GM19324 (cell line): ENCODE data around the gene FBXO34.
A peak's percentile ranks its signal among the peaks of the same experiment; 100 is the strongest.

Experiments used
- ATAC-seq: cut with Tn5 transposase; IDR thresholded peaks from one replicate; pipeline ENCODE4 v1.9.1; 2021; ENCODE audit warnings: mild to moderate bottlenecking, moderate library complexity; ENCODE audit not compliant: unreplicated experiment, low FRiP score

FBXO34 gene

DNA sequence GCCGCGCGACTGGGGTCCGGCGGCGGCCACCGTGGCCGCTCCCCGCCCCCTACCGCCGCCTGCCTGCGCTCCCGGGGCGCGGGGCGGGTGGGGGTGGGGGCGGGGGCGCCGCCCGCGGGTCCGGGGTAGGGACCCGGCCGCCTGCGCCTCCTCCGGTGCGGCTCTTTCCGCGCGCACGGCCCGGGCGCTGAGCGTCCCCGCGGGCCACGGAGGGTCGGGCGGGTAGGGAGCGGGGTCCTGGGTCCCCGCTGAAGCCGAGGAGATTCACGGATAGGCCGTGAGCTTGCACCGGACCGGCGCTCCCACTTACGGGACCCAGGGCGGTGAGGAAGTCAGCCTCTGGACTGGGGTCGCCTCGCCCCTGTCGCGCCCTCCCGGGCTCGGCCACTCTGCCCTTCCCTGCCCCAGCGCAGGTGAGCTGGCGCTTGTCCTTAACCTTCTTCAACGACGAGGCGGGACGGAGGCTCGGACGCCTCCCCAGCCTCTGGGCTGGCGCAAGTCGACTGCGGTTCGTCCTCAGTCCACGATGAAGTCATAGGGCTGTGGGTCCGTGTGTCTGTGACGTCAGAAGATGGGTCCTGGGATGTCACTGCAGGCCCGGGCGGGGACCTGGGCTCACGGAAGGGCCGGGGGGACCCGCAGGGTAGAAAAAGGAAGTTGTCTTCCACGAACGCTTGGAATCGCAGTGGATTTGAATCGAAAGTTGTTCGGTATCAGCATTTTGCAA lies 514 bp downstream of the FBXO34 start:
- peak; percentile 39 for ATAC-seq

DNA sequence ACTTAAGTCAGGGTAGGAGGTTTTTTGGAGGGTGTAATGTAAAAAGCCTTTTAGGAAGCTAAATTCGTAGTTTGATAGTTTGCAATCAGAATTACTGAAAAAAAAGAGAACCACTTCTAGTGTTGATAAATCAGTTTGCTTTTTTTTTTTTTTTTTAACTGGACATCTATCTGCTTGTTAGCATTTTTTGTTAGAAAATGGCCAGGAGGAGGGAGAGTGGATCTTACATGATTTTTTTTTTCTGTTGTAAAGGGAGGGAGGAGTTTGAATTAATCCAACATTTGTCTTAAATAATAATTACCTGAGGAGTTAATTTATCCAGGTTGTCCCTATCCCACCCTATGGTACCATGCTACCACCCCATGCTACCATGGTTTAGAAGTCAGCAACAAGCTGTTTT lies 1.2 kb downstream of the FBXO34 start:
- no peak for ATAC-seq

DNA sequence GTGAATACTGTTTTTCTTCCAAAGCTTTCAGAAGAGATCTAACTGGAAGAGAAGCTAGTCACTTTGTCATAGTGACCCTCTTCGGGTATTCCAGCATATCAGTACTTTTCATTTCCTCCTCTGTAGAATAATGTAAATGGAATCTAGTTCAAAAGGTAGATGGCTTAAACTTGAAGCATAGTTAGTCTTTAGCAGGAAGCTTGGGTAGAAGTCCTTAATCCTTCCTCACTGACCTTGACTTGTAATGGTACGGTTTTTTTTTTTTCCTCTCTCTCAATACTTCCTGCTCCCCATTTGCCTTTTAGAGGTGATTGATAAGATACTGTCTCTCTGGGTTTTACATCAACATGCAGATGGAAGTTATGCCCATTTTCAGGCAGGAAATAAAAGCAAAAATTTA lies 1.7 kb downstream of the FBXO34 start:
- ATAC-seq = no peak

DNA sequence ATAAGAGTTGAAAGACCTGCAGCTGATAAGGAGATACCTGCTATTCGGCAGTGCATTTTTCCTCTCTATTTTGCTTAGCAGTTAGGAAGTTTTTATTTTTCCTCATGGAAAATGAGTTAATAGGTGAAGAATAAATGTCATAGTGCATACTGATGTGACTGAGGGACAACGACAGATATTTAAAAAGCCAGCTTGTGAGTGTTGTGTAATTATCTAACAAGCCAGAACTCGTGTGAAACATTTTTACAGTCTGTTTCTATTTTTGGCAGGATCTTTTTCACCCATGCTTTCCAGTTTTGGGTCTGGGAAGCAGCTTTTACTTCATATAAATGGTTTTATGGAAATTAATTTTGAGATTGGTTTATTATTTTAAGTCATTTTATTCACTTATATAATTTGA lies 2.9 kb downstream of the FBXO34 start:
- ATAC-seq = no peak

DNA sequence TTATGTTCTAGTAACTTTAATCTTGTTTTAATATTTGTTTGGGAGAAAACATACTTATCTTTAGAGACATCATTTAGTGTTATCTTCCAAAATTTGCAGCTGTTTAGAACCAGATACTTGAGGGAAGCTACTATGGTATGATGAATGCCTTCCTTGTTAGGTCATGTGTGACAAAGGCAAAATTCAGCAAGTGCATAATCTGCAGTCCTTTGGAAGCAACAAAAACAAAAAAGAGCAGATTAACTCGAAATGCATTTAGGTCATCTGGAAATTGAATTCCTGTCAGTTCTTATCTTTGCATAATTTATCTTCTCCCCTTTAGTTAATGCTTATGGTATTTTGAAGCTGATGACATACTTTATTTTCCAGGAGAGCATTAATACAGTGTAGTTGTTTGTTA lies 3.5 kb downstream of the FBXO34 start:
- no peak for ATAC-seq

DNA sequence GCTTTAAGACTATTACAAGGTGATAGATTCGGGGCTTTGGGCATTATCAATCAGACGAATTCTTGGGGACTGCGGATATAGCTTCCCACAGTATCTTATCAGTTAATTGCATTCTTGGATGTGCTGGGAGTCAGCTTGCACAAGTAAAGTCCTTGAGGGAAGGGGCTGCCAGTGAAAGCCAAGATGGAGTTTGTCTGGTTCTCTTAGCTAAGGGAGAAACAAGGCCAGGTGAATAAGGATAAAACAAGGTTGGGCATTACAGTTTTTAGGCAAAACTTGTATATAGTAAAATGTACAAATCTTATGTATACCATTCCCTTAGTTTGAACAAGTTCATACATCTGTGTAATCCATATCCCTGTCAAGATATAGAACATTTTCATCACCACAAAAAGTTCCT lies 5.5 kb downstream of the FBXO34 start:
- ATAC-seq = no peak

DNA sequence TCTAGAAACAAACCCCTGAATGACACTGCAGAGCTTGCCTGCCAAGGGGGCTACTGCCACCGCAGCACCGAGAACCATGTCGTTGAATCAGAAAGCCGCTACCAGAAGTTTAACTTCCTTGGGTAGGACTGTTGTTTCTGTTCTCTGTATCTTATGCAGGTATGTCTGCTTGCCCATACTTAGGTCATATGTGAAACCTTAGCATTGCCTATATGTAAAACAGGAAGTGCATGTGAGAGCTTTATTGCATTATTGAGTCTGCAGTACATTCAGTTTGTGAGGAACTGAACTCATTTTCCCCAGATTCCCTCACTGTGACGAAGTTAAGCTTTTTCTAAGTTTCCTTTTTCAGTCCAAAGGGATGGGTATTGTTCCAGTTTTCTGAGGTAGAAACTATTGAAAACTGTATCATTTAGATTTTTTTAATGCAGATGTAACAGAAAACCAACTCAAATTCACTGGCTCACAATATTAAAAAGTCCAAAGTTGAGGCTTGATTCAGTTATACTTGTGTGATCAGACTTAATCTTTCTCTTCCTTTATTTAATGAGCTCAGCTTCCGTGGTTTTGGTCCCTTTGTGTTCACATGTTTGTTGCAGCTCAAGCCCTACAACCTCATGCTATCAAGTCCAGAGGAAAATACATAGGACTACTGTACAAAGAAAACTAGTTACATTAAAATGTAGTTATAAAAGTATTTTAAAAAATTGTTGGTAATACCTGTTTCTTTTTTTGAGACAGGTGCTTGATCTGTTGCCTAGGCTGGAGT lies 6.9 kb downstream of the FBXO34 start:
- ATAC-seq = peak; percentile 75

DNA sequence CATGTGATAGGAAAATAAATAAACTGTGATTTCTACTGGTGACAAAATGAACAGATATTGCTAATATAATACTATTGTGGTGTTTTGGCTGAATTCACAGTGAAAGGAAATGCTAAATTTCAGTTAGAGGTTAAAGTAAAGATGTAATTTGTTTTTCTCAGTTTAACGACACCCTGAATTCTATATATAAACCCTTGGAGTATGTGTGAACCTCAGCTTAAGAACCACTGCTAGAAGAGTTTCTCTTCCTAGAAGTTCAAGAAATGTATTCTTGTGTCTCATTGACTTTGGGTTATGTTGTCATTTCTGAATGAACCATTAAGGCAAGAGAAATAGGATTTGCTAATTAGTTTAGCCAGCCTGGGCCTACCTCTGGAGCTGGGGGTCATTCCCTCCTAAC lies 8.2 kb downstream of the FBXO34 start:
- no peak for ATAC-seq

DNA sequence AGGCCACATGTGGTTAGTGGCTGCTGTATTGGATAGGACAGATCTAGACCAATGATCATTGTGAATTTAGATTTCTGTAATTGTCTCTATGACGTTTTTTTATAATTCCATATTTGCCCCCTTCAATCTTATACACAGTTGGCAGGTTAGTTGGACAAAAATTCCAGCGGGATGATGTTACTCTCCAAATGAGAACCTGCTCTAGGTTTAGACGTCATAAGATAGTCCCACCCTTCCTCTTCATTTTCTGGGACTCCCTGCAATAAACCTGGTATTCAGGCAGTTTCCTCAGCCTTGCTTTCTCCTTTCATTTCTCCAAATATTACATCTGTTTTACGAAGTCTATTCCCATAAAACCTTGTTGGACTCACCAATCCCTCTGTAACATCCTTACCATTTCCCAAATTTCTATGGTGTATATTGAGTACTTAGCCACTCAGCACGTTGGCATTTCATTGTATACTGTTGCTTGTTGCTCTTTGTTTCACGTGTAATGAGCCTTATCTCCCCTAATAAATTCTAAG lies 10.2 kb downstream of the FBXO34 start:
- ATAC-seq = no peak

DNA sequence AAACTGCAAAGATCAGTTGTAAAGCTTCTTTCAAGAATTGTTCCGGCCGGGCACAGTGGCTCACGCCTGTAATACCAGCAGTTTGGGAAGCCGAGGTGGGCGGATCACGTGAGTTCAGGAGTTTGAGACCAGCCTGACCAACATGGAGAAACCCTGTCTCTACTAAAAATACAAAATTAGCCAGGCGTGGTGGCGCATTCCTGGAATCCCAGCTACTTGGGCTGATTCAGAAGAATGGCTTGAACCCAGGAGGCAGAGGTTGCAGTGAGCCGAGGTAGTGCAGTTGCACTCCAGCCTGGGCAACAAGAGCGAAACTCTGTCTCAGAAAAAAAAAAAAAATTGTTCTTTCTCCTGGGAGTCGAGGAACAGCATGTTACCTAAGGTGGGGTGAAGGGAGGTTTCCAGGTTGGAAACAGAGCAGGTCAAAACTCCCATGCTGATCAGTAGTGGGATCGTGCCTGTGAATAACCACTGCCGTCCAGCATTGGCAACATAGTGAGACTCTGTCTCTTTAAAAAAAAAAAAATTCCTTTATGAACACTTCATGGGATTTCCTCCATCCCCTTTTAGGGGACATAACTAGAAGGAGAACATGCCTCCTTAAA lies 13.9 kb downstream of the FBXO34 start:
- no peak for ATAC-seq

DNA sequence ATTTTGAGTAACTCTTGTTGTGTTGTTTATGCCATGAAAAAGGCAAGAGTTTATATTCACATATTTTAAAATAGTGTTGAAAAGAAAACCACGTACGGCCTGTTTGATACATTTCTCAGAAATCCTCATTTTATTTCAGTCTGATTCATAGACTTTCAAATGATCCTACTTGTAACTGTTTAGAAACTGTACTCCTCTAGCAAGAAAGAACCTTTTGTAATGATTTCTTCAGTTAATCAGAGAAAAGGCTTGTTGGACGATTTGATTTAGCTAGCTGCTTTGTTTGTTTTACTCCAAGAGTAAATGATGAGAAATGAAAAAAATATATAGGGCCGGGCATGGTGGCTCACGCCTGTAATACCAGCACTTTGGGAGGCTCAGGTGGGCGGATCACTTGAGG lies 17.2 kb downstream of the FBXO34 start:
- ATAC-seq = no peak

DNA sequence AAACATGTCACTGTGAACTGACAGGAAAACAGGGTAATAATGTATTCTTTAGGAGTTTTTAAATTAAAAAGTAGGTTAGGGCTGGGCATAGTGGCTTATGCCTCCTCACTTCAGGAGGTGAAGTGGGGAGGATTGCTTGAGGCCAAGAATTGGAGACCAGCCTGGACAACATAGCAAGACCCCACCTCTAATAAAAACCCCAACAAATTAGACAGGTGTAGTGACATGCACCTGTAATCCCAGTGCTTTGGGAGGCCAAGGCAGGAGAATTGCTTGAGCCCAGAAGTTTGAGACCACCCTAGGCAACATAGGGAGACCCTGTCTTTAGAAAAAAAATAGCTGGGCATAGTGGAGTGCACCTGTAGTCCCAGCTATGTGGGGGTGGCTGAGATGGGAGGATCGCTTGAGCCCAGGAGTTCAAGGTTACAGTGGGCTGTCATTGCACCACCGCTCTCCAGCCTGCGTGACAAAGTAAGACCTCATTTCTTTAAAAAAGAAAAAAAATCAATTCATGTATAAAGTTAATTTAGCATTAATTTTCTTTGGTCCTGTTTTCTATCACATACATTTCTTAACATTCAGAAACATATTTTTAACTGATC lies 20.4 kb downstream of the FBXO34 start:
- ATAC-seq = no peak

DNA sequence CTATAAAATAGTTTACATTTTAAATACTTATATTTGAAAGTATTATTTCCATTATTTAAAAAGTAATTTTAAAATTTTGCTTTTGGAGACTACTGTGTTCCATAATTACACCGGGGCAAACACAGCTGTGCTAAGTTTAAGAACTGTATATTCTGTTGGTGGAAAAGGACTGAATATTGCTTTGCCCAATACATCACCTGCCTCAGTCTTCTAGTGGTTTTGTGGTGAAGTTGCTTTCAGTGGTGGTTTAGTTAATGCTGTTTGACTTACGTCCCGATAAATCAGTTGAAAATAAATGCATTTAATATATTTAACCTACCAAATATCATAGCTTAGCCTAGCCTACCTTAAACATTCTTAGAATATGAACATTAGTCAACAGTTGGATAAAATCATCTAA lies 23.4 kb downstream of the FBXO34 start:
- ATAC-seq = no peak

DNA sequence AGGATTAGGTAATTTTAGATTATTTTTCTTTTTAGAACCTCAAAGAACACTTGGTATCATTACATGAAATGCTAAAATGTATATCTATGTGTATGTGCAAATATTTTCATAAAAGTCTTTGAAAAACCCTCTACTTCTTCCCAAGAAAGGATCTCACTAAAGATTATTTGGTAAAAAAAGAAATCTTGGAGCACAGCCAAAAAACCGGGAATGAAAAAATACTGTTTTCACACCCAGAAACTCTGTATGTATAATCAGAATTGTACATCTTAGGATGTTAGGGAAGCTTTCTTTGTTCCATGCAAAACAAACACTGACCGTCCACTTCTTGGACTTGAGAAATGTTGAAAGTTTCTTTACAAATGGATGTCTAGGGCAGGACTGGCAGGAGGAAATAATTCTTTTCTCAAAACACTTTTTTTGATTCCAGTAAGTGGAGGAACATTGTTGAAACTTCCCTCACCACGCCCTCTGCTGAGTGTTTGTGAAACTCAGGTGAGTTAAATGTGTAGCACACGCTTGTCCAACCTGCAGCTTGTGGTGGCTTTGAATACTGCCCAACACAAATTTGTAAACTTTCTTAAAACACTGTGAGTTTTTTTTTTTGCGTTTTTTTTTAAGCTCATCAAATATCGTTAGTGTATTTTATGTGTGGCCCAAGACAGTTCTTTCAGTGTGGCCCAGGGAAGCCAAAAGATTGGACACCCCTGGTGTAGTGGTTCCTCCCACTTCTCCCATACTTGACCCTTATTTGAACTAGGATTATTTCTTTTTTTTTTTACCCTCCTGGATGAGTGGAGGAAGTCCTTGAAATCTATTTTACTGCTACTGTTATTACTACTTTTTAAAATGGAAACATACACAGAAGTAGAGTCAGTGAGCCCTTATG lies 26.6 kb downstream of the FBXO34 start:
- ATAC-seq = no peak

DNA sequence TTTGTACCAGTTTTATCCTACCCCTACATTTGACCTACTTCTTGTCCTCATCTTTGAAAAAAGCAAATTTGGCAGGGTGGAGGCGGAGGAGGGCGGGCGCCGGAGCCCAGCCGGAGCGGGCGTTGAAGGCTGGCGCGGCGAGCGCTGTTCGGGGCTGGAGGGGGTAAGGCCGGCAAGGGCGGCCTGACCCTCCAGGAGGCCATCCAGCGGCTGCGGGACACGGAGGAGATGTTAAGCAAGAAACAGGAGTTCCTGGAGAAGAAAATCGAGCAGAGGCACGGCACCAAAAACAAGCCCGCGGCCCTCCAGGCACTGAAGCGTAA lies 27.2 kb downstream of the FBXO34 start:
- no peak for ATAC-seq

DNA sequence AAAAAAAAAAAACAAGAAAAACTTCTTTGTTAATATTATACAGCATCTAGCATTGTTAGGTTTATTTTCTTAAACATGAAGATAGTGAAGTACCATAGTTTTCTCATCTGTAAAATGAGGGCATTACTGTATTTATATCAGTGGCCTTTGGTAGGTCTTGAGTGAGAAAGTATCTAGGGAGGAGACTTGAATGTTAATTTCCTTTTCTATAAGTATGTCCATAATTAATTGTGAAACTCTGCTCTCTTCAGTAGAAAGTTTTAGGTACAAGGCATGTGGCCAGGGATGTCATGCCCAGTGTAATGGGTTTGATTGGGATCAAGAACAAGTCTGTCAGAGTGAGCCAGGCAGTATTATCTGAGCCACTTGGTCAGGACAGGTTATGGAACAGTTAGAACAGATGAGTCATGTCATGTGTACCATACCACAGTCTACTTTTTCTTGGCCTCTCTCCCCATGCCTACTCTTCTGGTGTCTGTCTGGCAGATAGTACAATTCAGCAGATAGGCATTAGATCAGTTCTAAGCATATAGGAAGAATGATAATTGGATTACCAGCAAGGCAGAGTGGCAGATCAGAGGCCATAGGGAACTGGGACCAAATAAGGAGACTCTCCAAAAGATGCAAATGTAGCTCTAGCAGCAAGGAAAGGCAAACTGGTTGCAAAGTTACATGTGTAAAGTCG lies 30.4 kb downstream of the FBXO34 start:
- no peak for ATAC-seq

DNA sequence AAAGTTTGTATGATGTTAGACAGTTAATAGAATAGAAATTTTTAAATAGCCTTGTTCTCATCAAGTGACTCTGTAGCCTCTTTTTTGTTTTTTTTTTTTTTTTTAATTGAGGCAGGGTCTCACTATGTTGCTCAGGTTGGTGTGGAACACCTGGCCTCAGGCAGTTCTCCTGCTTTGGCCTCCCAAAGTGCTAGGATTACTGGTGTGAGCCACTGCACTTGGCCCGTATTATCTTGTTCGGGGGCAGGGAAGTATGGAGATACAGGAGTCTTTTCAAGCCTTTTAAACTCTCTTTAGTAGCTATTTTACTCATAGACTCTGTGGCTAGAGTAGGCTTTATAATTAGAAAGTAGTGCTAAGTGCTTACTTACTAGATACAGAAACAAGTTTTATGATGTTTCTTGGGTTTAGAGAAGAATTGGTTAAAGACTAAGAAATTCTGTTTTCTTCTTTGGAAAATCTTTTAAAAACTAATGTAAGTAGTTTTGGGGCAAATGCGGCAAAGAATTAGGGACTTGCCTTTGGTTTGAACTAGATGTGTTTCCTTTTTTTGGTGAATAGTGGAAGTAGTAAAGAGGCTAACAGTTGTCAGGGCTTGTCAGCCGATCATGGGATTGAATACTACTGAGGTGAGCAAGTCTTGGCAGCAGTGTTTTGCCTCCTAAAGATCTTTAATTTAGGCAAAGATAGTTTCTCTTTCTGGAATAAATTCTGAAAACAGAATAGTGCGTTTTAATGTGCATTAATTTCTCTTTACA lies 31.3 kb downstream of the FBXO34 start:
- ATAC-seq = no peak

DNA sequence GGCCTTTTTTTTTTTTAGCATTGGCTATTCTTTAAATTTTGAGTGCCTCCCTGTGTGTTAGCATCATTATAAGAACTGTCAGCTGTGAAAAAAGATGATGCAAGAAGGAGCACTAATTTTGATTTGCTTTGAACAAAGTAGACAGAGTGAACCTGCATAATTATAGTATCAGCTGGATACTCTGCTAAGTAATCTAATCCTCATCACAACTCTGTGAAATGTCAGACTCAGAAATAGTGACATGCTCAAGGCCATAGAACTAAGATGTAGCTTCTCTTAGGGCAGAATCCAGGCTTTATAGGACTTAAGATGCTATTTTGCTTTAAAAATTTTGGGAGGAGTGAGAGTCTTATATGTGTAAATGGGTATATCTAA lies 31.9 kb downstream of the FBXO34 start:
- ATAC-seq = no peak

DNA sequence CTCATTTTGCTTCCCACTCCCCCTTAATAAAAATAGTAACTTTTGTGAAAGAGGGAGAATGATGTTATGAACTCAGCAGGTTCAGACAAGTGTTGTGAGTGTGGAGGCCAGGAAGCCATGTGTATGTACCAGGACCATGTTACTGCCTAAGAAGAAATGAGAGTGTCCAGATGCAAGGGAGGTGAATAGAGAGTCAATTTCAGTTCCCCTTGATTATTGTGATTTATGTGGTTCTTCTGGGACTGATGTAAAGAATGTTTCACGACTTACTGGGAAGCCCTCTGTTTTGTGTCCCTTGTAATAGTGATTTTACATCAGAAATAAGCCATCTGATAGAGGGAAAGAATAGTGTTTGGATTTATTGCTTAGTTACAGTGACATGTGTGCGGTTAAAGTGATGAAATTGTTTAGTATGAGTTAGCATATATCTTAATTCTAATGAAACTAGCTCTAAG lies 32.5 kb downstream of the FBXO34 start:
- no peak for ATAC-seq
